ENCODE data around the gene PTPRM.

Gene PTPRM

GRCh38 chr18:8450013-8450412 is 882.9 kb downstream of the PTPRM start:
- H3K27ac ChIP-seq (ENCODE audit: extremely low read depth, low read depth, low read length), result no peak overlapping the region
- TF ChIP-seq CTCF (tag by site-specific recombination; IDR thresholded peaks at IDR 0.05), result peak; percentile 34; the same call in 1 of the 2 replicates
- TF ChIP-seq ZNF184 (tag by site-specific recombination; IDR thresholded peaks at IDR 0.05), result no peak
- TF ChIP-seq MEIS1 (CRISPR knock-in tag; IDR thresholded peaks at IDR 0.05; ENCODE audit: borderline replicate concordance), result no peak
- TF ChIP-seq ZSCAN4 (tag by site-specific recombination; IDR thresholded peaks at IDR 0.05), result no peak
- TF ChIP-seq HIC1 (tag by site-specific recombination; IDR thresholded peaks at IDR 0.05), result no peak
- POLR2A ChIA-PET, result no interaction called here
- H3K9me3 ChIP-seq (ENCODE audit: control insufficient read depth, insufficient read depth, low read depth, low read length), result no peaks in the 10 kb centered on the region
- no peaks in the 10 kb centered on the region for H3K4me1 ChIP-seq (ENCODE audit: control insufficient read depth, insufficient read depth, low read length)
- CTCF ChIA-PET, result interaction anchor here (0.6 to 2.7 kb wide), 14 partner anchors 10 to 1303 kb away, joined by 3 to 12 read pairs (median 3); no protein-coding TSS in a partner anchor
- no peak overlapping the region for H3K4me3 ChIP-seq (ENCODE audit: low read depth, low read length)
- H3K36me3 ChIP-seq (ENCODE audit: control insufficient read depth in 2 of 2, insufficient read depth in 1 of 2, low read length in 2 of 2), result no peaks in the 10 kb centered on the region

- POLR2A ChIA-PET, result no interaction called here
- CTCF ChIA-PET, result interaction anchor here (0.6 to 2.7 kb wide), 4 partner anchors 11 to 246 kb away, joined by 3 to 12 read pairs (median 6); no protein-coding TSS in a partner anchor
- Histone ChIP-seq H3K36me3 (ENCODE audit: control insufficient read depth in 2 of 2, insufficient read depth in 1 of 2, low read length in 2 of 2) (no peaks in the 10 kb centered on the region), H3K27ac (ENCODE audit: extremely low read depth, low read depth, low read length) (no peak overlapping the region), H3K4me3 (ENCODE audit: low read depth, low read length) (no peak overlapping the region), H3K4me1 (ENCODE audit: control insufficient read depth, insufficient read depth, low read length) (no peaks in the 10 kb centered on the region), H3K9me3 (ENCODE audit: control insufficient read depth, insufficient read depth, low read depth, low read length) (no peaks in the 10 kb centered on the region)
- no peak for TF ChIP-seq ZNF791 (tag by site-specific recombination; IDR thresholded peaks at IDR 0.05)
- no peak for TF ChIP-seq ZNF280D (tag by site-specific recombination; IDR thresholded peaks at IDR 0.05)
- TF ChIP-seq ZNF560 (tag by site-specific recombination; IDR thresholded peaks at IDR 0.05; ENCODE audit: borderline replicate concordance), result no peak
- no peak for TF ChIP-seq ZNF777 (tag by site-specific recombination; IDR thresholded peaks at IDR 0.05; ENCODE audit: borderline replicate concordance)
- TF ChIP-seq ZNF664 (tag by site-specific recombination; IDR thresholded peaks at IDR 0.05), result no peak
- no peak for TF ChIP-seq ZNF510 (tag by site-specific recombination; IDR thresholded peaks at IDR 0.05; ENCODE audit: insufficient replicate concordance)
- TF ChIP-seq ZNF394 (tag by site-specific recombination; IDR thresholded peaks at IDR 0.05; ENCODE audit: borderline replicate concordance), result no peak
- TF ChIP-seq ZNF488 (tag by site-specific recombination; IDR thresholded peaks at IDR 0.05), result no peak
- TF ChIP-seq KLF10 (tag by site-specific recombination; IDR thresholded peaks at IDR 0.05), result no peak
- TF ChIP-seq ZNF792 (tag by site-specific recombination; IDR thresholded peaks at IDR 0.05), result no peak
- TF ChIP-seq MZF1 (tag by site-specific recombination; IDR thresholded peaks at IDR 0.05; ENCODE audit: borderline replicate concordance), result no peak
- no peak for TF ChIP-seq ZNF660 (tag by site-specific recombination; IDR thresholded peaks at IDR 0.05)
- TF ChIP-seq TSHZ1 (tag by site-specific recombination; IDR thresholded peaks at IDR 0.05; ENCODE audit: borderline replicate concordance), result no peak
- TF ChIP-seq GFI1B (tag by site-specific recombination; IDR thresholded peaks at IDR 0.05), result no peak
Observed at GRCh38 chr18:8450898-8451665, 884.0 kb downstream of the PTPRM start.

Data from HEK293 (cell line).